Karpas-422 (cell line): ENCODE measurements around the gene ABAT. TPM values are rescaled to one million over a fixed set of nuclear protein-coding genes. Genes with fewer than 3 reads are reported as not detected.
A peak's percentile ranks its signal among the peaks of the same experiment; 100 is the strongest.

Source experiments
- DNase-seq: peaks from one replicate; pipeline ENCODE4 v3.0.0-alpha.2; 2015
- H2AFZ ChIP-seq: fragments of 200-600 bp; sonication (generic); 2 replicates; pipeline ENCODE4 v1.6.1; 2014; ENCODE audit warnings: antibody characterized with exemption, low read length, mixed read lengths
- H3K27ac ChIP-seq: fragments of 200-600 bp; sonication (generic); 2 replicates; pipeline ENCODE4 v1.5.1; 2014; ENCODE audit warnings: mild to moderate bottlenecking, low read length, moderate library complexity
- H3K27me3 ChIP-seq: fragments of 200-600 bp; sonication (generic); 2 replicates; pipeline ENCODE4 v1.6.1; 2014; ENCODE audit warnings: low read length, mixed read lengths
- H3K36me3 ChIP-seq: fragments of 200-600 bp; sonication (generic); 2 replicates; pipeline ENCODE4 v1.6.1; 2014; ENCODE audit warnings: low read length, mixed read lengths; ENCODE audit not compliant: insufficient read depth
- H3K4me1 ChIP-seq: fragments of 200-600 bp; sonication (generic); 2 replicates; pipeline ENCODE4 v1.6.1; 2014; ENCODE audit warnings: mild to moderate bottlenecking, low read length, mixed read lengths
- H3K4me2 ChIP-seq: fragments of 200-600 bp; sonication (generic); 2 replicates; pipeline ENCODE4 v1.6.1; 2014; ENCODE audit warnings: low read length, low read depth, mild to moderate bottlenecking; ENCODE audit not compliant: poor library complexity, severe bottlenecking
- H3K4me3 ChIP-seq: fragments of 200-600 bp; sonication (generic); 2 replicates; pipeline ENCODE4 v1.5.1; 2014; ENCODE audit warnings: mild to moderate bottlenecking, antibody characterized with exemption, low read length, mixed read lengths
- H3K79me2 ChIP-seq: fragments of 200-600 bp; sonication (generic); 2 replicates; pipeline ENCODE4 v1.6.1; 2014; ENCODE audit warnings: mild to moderate bottlenecking, low read length, mixed read lengths
- H3K9ac ChIP-seq: fragments of 200-600 bp; sonication (generic); 2 replicates; pipeline ENCODE4 v1.6.0; 2014; ENCODE audit warnings: low read length
- H3K9me2 ChIP-seq: fragments of 200-600 bp; sonication (generic), shearing (Covaris generic); replicated peaks from 2 replicates; pipeline ENCODE4 v1.6.0; 2014; ENCODE audit warnings: mild to moderate bottlenecking, low read length, moderate library complexity; ENCODE audit not compliant: insufficient read depth
- H3K9me3 ChIP-seq: fragments of 300-700, 200-600 bp; sonication (generic); 2 replicates; pipeline ENCODE4 v1.6.1; 2014; ENCODE audit warnings: low read length, mixed read lengths
- H4K20me1 ChIP-seq: fragments of 200-600 bp; sonication (generic); 2 replicates; pipeline ENCODE4 v1.6.1; 2014; ENCODE audit warnings: mild to moderate bottlenecking, antibody characterized with exemption, low read length, low read depth; ENCODE audit not compliant: insufficient read depth
- total RNA-seq: library from RNA; depleted of rRNA; stranded (reverse); fragments of >200 nt; shearing (Covaris generic); gene quantifications from 2 replicates; pipeline ENCODE4 v1.2.3, GENCODE V29; 2014; ENCODE audit warnings: low replicate concordance; rRNA removed

Gene ABAT
- 8.2 TPM in 2 replicates for total RNA-seq

DNA sequence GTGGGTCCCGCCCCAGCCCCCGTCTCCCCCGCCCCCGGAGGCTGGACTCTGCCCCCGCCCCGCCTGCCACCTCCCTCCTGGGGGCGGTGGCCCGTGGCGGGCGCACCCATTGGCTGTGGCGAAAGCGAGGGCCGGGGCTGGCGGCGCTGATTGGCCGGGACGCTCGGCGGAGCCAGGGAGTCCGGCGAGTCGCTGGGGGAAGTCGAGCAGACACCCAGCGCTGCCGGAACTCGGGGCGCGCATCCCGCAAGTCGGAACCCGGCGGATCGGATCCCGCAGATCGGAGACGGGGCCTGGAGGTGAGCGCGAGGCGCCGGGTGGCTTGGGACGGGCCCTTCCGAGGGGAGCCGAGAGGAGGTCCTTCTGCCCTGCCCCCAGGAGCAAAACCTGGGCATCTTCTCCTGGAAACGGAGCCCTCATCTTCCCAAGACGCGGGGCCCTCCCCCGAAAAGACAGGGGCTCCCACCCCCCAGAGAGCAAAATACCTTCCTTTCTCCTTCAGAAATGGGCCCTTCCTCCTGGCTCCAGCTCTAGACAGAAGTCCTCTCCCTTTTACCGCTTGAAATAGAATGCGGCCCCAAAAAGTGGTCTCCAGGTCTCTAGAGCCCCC lies at the start of gene ABAT:
Gene ABAT (plus strand): TSS at position 205 of the 610 bp plus-strand sequence. CDS start 61,123 bp downstream, outside the sequence.
- Histone ChIP-seq H3K9ac (peak within 1 kb of the TSS; percentile 82), H4K20me1 (peaks cover 4% of the 10 kb centered on the region; the same call in 1 of the 2 replicates), H3K4me2 (peak within 1 kb of the TSS; percentile 98)

DNA sequence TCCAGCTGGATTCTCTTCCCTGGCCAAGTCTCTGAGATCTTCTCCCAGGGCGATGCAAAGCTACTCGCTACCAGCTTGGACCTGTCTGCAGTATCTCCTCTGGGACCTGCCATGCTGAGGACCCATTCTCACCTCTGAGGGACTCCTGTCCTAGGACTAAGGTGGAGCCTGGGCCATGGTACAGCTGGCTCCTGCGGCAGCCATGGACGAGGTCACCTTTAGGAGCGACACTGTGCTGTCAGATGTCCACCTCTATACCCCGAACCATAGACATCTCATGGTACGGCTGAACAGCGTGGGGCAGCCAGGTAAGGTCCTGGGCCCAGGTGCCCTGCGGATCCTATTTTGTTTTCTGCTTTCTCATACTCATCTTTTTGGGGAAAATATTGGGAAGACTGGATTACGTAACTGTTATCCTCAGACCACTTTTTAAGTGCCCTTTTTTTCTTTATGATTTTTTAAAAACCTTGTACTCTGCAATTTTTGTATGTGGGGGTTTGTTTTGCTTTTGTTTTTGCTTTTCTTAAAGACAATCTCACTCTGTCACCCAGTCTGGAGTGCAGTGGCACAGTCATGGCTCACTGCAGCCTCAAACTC lies 48.8 kb upstream of the ABAT start:
- H3K9ac ChIP-seq: no peak overlapping the region
- no peak overlapping the region for H3K27ac ChIP-seq
- no peaks in the 10 kb centered on the region for H3K9me2 ChIP-seq
- no peaks in the 10 kb centered on the region for H3K9me3 ChIP-seq
- H4K20me1 ChIP-seq: no peaks in the 10 kb centered on the region
- H3K4me2 ChIP-seq: no peak overlapping the region
- DNase-seq: no peak
- H2AFZ ChIP-seq: no peak overlapping the region
- no peak overlapping the region for H3K4me3 ChIP-seq
- H3K36me3 ChIP-seq: peaks cover 12% of the 10 kb centered on the region; the same call in 1 of the 2 replicates
- H3K4me1 ChIP-seq: peaks cover 22% of the 10 kb centered on the region
- H3K27me3 ChIP-seq: no peaks in the 10 kb centered on the region
- peaks cover 43% of the 10 kb centered on the region for H3K79me2 ChIP-seq

More for the DNA sequence above, at the start of gene ABAT:
- Histone ChIP-seq H2AFZ (peak within 1 kb of the TSS; percentile 98), H3K4me1 (peaks cover 21% of the 10 kb centered on the region), H3K36me3 (no peaks in the 10 kb centered on the region), H3K27me3 (no peaks in the 10 kb centered on the region), H3K9me3 (0 out of 2 replicates have a peak, but pooled peaks cover 2% of the 10 kb centered on the region), H3K27ac (no peak within 1 kb of the TSS), H3K9me2 (no peaks in the 10 kb centered on the region), H3K4me3 (peak within 1 kb of the TSS; percentile 91), H3K79me2 (no peaks in the 10 kb centered on the region)
- DNase-seq: peak; percentile 96

DNA sequence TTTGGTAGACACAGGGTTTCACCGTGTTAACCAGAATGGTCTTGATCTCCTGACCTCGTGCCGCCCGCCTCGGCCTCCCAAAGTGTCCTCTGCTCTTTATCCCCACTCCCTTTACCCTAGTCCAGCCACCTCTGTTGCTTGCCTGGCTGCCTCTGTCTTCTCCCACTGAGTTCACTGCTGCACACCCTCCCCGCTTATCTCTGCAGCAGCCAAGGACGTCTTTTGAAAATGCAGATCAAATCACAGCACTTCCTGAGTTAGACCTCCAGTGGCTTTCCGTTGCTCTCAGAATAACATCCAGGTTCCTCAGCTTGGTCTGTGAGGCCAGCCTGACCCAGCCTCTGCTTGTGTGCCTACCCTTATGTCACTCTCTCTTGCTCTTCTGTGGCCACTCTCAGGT lies 47.5 kb upstream of the ABAT start:
- no peaks in the 10 kb centered on the region for H3K27me3 ChIP-seq
- no peak overlapping the region for H3K4me3 ChIP-seq
- peaks cover 16% of the 10 kb centered on the region; the same call in 1 of the 2 replicates for H3K36me3 ChIP-seq
- no peaks in the 10 kb centered on the region for H4K20me1 ChIP-seq
- no peaks in the 10 kb centered on the region for H3K9me3 ChIP-seq
- no peak overlapping the region for H3K4me2 ChIP-seq
- no peak for DNase-seq
- peaks cover 39% of the 10 kb centered on the region for H3K79me2 ChIP-seq
- peaks cover 14% of the 10 kb centered on the region for H3K4me1 ChIP-seq
- no peaks in the 10 kb centered on the region for H3K9me2 ChIP-seq
- no peak overlapping the region for H3K9ac ChIP-seq
- H3K27ac ChIP-seq: no peak overlapping the region
- no peak overlapping the region for H2AFZ ChIP-seq

DNA sequence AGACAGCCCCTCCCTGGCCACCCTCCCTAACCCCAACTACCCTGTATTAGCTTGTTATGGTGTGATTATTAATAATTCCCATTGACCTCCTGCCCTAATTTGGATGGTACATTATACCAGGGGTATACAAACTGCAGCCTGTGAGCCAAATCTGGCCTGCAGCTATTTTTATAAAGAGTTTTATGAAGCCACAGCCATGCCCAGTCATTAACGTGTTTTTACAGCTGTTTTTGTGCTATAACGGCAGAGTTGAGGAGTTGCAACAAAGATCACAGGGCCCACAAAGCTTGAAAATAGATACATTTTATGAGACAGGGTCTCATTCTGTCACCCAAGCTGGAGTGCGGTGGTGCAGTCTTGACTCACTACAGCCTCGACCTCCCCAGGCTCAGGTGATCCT lies 47.0 kb upstream of the ABAT start:
- Histone ChIP-seq H4K20me1 (no peaks in the 10 kb centered on the region), H3K4me1 (peaks cover 13% of the 10 kb centered on the region), H3K9ac (no peak overlapping the region), H2AFZ (no peak overlapping the region), H3K27me3 (no peaks in the 10 kb centered on the region), H3K79me2 (peaks cover 34% of the 10 kb centered on the region), H3K9me2 (no peaks in the 10 kb centered on the region), H3K36me3 (peaks cover 16% of the 10 kb centered on the region; the same call in 1 of the 2 replicates), H3K4me3 (no peak overlapping the region), H3K4me2 (no peak overlapping the region), H3K27ac (no peak overlapping the region), H3K9me3 (no peaks in the 10 kb centered on the region)
- no peak for DNase-seq

DNA sequence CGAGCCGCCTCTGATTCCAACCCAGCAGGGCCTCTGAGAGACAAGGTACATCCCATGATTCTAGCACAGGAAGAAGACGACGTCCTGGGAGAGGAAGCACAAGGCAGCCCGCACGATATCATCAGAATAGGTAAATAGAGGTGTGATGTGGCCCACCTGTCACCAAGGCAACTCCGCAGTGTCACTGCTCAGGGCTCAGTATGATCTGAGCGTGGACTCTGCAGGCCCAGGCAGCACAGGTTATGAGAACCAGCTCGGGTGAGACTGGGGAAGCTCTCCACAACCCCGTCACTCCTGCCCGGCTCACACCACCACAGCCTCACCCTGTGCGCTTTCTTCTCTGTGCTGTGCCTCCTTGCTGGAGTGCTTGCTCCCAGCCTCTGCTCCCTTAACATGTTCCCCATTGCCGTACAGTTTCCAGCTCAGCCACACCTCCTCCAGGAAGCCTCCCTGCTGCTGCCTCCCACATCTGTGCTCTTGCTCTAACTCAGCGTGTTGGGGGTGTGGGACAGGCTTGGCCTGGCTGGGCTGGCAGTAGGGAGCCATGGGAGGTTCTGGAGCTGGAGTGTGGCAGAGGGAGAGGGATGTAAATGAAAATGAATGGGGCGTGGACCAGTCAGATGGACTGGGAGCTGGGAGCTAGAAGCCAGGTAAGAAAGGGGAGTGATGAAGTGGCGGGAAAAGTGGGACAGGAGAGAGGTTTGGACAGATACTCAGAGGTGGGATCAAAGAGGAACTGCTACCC lies 45.3 kb upstream of the ABAT start:
- Histone ChIP-seq H3K27me3 (no peaks in the 10 kb centered on the region), H3K79me2 (peaks cover 17% of the 10 kb centered on the region), H4K20me1 (no peaks in the 10 kb centered on the region), H3K36me3 (peaks cover 16% of the 10 kb centered on the region; the same call in 1 of the 2 replicates), H3K4me3 (no peak overlapping the region), H3K9me3 (no peaks in the 10 kb centered on the region), H3K4me1 (no peaks in the 10 kb centered on the region), H2AFZ (no peak overlapping the region), H3K9ac (no peak overlapping the region), H3K27ac (no peak overlapping the region), H3K4me2 (no peak overlapping the region), H3K9me2 (no peaks in the 10 kb centered on the region)
- DNase-seq: no peak

DNA sequence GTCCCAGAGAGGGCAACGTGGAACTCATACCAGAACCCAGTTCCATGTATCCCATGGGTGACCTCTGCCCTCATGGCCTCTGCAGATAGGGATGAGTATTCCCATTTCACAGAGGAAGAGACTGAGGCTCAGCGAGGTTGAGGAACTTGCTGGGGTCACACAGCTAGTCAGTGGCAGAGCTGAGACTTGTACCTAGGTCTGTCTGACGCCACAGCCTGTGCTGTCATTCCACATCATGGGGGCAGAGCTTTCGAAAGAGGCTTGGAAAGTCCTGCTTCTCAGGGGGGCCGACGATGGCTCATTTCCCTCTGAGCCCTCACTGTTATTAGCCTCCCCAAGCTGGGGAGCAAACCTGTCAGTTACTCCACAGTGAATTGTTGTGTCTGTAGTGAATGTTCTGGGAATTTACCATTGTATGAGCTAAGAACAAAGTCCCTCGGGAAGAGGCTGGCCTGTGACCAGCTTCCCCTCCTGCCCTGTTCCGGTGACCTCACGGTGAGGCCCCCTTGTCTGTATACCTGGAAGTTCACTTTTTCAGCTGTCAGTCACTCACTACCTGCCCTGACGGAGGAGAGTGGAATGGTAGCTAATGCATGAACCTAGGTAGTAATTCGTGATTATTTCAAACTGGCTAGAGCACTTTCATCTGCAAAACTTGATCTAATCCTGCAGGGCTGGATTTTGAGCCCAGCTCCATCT lies 44.0 kb upstream of the ABAT start:
- Histone ChIP-seq H3K36me3 (peaks cover 18% of the 10 kb centered on the region; the same call in 1 of the 2 replicates), H3K27ac (no peak overlapping the region), H3K27me3 (no peaks in the 10 kb centered on the region), H3K9me2 (no peaks in the 10 kb centered on the region), H3K9me3 (no peaks in the 10 kb centered on the region), H3K4me2 (no peak overlapping the region), H3K79me2 (peaks cover 6% of the 10 kb centered on the region; the same call in 1 of the 2 replicates), H2AFZ (no peak overlapping the region), H4K20me1 (no peaks in the 10 kb centered on the region), H3K4me1 (no peaks in the 10 kb centered on the region), H3K9ac (no peak overlapping the region), H3K4me3 (no peak overlapping the region)
- DNase-seq: no peak

DNA sequence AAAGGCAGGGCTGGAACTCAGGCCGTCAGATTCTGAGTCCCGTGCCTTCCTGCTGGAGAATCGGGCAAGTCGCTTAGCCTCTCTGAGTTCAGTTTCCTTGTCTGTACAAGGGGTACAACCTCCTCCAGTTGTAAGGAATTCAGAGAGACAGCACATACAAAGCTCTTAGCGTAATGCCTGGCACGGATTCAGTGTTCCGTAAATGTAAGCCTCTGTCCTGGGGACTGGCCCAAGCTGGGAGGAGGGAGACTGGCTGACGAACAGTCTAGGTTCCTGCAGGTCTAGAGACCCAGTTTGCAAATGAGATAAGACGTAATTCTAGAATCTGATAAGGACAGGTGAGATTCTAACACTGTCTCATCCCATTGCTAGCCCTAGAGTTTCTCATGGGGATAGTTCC lies 43.0 kb upstream of the ABAT start:
- no peak for DNase-seq
- Histone ChIP-seq H3K4me1 (no peaks in the 10 kb centered on the region), H3K79me2 (0 out of 2 replicates have a peak, but pooled peaks cover 2% of the 10 kb centered on the region), H3K27me3 (no peaks in the 10 kb centered on the region), H3K9me2 (no peaks in the 10 kb centered on the region), H3K9ac (no peak overlapping the region), H3K9me3 (no peaks in the 10 kb centered on the region), H2AFZ (no peak overlapping the region), H3K4me2 (no peak overlapping the region), H3K4me3 (no peak overlapping the region), H3K36me3 (peaks cover 17% of the 10 kb centered on the region; the same call in 1 of the 2 replicates), H3K27ac (no peak overlapping the region), H4K20me1 (no peaks in the 10 kb centered on the region)
